NT2/D1 (cell line): ENCODE measurements around the gene THEMIS2.

ENCODE experiments used
- SUZ12 ChIP-seq: IDR thresholded peaks from 2 replicates; pipeline ENCODE4 v1.6.1; 2011; ENCODE audit not compliant: insufficient read length, insufficient read depth; ENCODE audit errors: extremely low read depth
- YY1 ChIP-seq: IDR thresholded peaks from 2 replicates; pipeline ENCODE4 v1.6.1; 2011; ENCODE audit not compliant: insufficient read length, insufficient read depth
- ZNF274 ChIP-seq: IDR thresholded peaks from 2 replicates; pipeline ENCODE4 v1.6.1; 2011; ENCODE audit warnings: mild to moderate bottlenecking, low read depth, low read length

- TF ChIP-seq ZNF274, result no peak
- TF ChIP-seq YY1, result no peak
- TF ChIP-seq SUZ12, result no peak
Measured at GRCh38 chr1:27935721-27936120, 63.4 kb downstream of the THEMIS2 start.
